ENCODE results near the gene CATSPERZ.

The CATSPERZ gene

GRCh38 chr11:64275031-64275800 lies 24.9 kb upstream of the CATSPERZ start:
- Histone ChIP-seq H3K4ac (ENCODE audit: low read length) (no peak overlapping the region), H3K9me3 (replicated peaks in 1 of 2; ENCODE audit: control insufficient read depth in 2 of 2, insufficient read depth in 1 of 2, low read depth in 1 of 2, low read length in 2 of 2) (no peaks in the 10 kb centered on the region), H3K18ac (ENCODE audit: low read length) (no peak overlapping the region), H2AK5ac (ENCODE audit: low read depth, low read length) (no peak overlapping the region), H3K36me3 (replicated peaks in 1 of 2; ENCODE audit: control insufficient read depth in 2 of 2, insufficient read depth in 2 of 2, low read length in 2 of 2) (peaks cover 5 to 39% of the 10 kb centered on the region in 2 donors), H3K4me2 (ENCODE audit: insufficient read depth, low read length, poor library complexity, severe bottlenecking) (no peak overlapping the region), H4K8ac (ENCODE audit: low read depth, low read length) (no peak overlapping the region), H2BK5ac (ENCODE audit: low read length) (no peak overlapping the region), H4K91ac (ENCODE audit: low read depth, low read length, poor library complexity) (no peak overlapping the region), H3K79me1 (ENCODE audit: low read depth, low read length) (peaks cover 2% of the 10 kb centered on the region), H2BK15ac (ENCODE audit: low read length) (no peak overlapping the region), H3K9ac (ENCODE audit: low read depth, low read length, poor library complexity) (peak overlapping the region; percentile 64), H3K27ac (replicated peaks; ENCODE audit: low read length) (no peak overlapping the region), H3K4me3 (ENCODE audit: low read length in 2 of 2) (no peak overlapping the region), H3K14ac (ENCODE audit: low read length) (no peak overlapping the region), H3K4me1 (ENCODE audit: control insufficient read depth in 2 of 2, insufficient read depth in 1 of 2, low read depth in 1 of 2, low read length in 2 of 2) (peaks cover 4 to 19% of the 10 kb centered on the region in 2 donors), H3K27me3 (ENCODE audit: control insufficient read depth in 3 of 3, insufficient read depth in 3 of 3, low read depth in 1 of 3, low read length in 3 of 3) (no peaks in the 10 kb centered on the region), H2AFZ (ENCODE audit: low read length) (no peak overlapping the region), H2BK12ac (ENCODE audit: low read length) (no peak overlapping the region), H3K23ac (ENCODE audit: low read depth, low read length, poor library complexity) (peak overlapping the region; percentile 34), H2BK120ac (ENCODE audit: low read depth, low read length) (no peak overlapping the region)
- no CpG with 5 or more reads among the region's 15 CpGs for WGBS, 2 donors (ENCODE audit: extremely low coverage in 2 of 2, insufficient read length in 2 of 2, insufficient replicate concordance in 1 of 2)
- no peak for DNase-seq (ENCODE audit: low spot score)

DNA sequence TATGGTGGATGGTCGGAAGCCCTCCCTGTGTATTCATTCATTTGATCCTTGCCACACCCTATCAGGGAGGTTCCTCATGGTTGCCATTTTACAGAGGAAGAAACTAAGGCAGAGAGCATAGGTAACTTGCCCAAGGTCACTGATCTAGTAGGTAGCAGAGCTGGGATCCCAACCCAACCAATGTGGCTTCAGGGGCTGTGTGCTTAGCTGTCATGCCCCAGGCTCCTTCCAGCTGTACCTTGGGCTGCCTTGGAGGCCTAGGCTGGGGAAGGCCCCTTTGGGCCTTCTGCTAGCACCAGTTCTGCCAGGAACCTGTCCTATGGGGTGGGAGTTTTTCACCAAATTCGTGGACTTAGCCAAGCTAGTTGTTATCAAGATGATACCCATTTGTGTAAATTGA lies 24.3 kb upstream of the CATSPERZ start:
- Histone ChIP-seq H4K8ac (ENCODE audit: low read depth, low read length) (no peak overlapping the region), H3K18ac (ENCODE audit: low read length) (no peak overlapping the region), H3K4me2 (ENCODE audit: insufficient read depth, low read length, poor library complexity, severe bottlenecking) (no peak overlapping the region), H3K4ac (ENCODE audit: low read length) (no peak overlapping the region), H2BK15ac (ENCODE audit: low read length) (no peak overlapping the region), H3K23ac (ENCODE audit: low read depth, low read length, poor library complexity) (no peak overlapping the region), H3K36me3 (replicated peaks in 1 of 2; ENCODE audit: control insufficient read depth in 2 of 2, insufficient read depth in 2 of 2, low read length in 2 of 2) (peaks cover 5 to 39% of the 10 kb centered on the region in 2 donors), H3K4me1 (ENCODE audit: control insufficient read depth in 2 of 2, insufficient read depth in 1 of 2, low read depth in 1 of 2, low read length in 2 of 2) (peaks cover 4 to 19% of the 10 kb centered on the region in 2 donors), H4K91ac (ENCODE audit: low read depth, low read length, poor library complexity) (no peak overlapping the region), H2AFZ (ENCODE audit: low read length) (no peak overlapping the region), H2BK5ac (ENCODE audit: low read length) (no peak overlapping the region), H3K9me3 (replicated peaks in 1 of 2; ENCODE audit: control insufficient read depth in 2 of 2, insufficient read depth in 1 of 2, low read depth in 1 of 2, low read length in 2 of 2) (no peaks in the 10 kb centered on the region), H2BK120ac (ENCODE audit: low read depth, low read length) (no peak overlapping the region), H3K14ac (ENCODE audit: low read length) (no peak overlapping the region), H2AK5ac (ENCODE audit: low read depth, low read length) (no peak overlapping the region), H2BK12ac (ENCODE audit: low read length) (no peak overlapping the region), H3K79me1 (ENCODE audit: low read depth, low read length) (peaks cover 2% of the 10 kb centered on the region), H3K27ac (replicated peaks; ENCODE audit: low read length) (no peak overlapping the region), H3K9ac (ENCODE audit: low read depth, low read length, poor library complexity) (peak overlapping the region; percentile 64), H3K4me3 (ENCODE audit: low read length in 2 of 2) (peak overlapping the region in 1 of 2 donors; percentile 60), H3K27me3 (ENCODE audit: control insufficient read depth in 3 of 3, insufficient read depth in 3 of 3, low read depth in 1 of 3, low read length in 3 of 3) (no peaks in the 10 kb centered on the region)
- DNase-seq (ENCODE audit: low spot score) = no peak
- WGBS, 2 donors (ENCODE audit: extremely low coverage in 2 of 2, insufficient read length in 2 of 2, insufficient replicate concordance in 1 of 2) = no CpG with 5 or more reads among the region's 2 CpGs

DNA sequence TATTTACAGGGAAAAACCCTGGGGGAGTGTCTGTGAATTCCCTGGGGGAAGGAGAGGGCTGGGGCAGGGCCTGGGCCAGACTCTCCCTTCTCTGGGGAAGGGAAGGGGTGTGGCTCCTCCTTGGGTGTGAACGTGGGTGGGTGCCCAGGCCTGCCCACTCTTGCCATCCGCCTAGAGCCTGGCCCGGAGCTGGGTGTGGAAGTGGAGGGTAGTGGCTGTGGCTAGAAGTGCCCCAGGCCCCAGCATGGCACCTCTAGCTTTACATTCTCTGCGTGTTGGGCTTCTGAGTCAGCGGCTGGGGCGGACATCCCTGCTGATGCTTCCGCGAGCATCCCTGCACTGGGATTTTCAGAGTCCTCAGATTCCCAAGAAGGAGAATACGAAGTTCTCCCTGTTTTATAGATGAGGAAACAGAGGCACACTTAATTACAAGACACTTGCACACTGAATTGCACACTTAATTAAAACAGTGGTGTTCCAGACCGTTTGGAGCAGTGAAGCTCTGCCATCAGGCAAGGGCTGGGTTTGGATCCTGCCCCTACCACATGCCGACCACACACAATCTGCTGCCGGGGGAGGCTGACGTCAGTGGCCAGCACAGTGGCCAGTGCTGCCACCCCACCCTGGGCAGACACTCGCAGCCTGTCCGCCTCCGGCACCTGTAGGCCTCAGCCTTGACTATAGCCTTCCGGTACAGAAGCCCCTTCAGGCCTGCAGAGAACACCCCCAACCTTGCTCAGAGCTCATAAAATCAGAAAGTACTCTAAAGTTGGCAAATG lies 23.3 kb upstream of the CATSPERZ start:
- H4K91ac ChIP-seq (ENCODE audit: low read depth, low read length, poor library complexity) = no peak overlapping the region
- H2AFZ ChIP-seq (ENCODE audit: low read length) = no peak overlapping the region
- peaks cover 5 to 46% of the 10 kb centered on the region in 2 donors for H3K36me3 ChIP-seq (replicated peaks in 1 of 2; ENCODE audit: control insufficient read depth in 2 of 2, insufficient read depth in 2 of 2, low read length in 2 of 2)
- H3K23ac ChIP-seq (ENCODE audit: low read depth, low read length, poor library complexity) = no peak overlapping the region
- no peak overlapping the region for H2BK12ac ChIP-seq (ENCODE audit: low read length)
- no CpG with 5 or more reads among the region's 17 CpGs for whole genome bisulfite sequencing, 2 donors (ENCODE audit: extremely low coverage in 2 of 2, insufficient read length in 2 of 2, insufficient replicate concordance in 1 of 2)
- no peak overlapping the region for H3K4ac ChIP-seq (ENCODE audit: low read length)
- no peak overlapping the region for H3K14ac ChIP-seq (ENCODE audit: low read length)
- no peaks in the 10 kb centered on the region for H3K27me3 ChIP-seq (ENCODE audit: control insufficient read depth in 3 of 3, insufficient read depth in 3 of 3, low read depth in 1 of 3, low read length in 3 of 3)
- H2BK15ac ChIP-seq (ENCODE audit: low read length) = no peak overlapping the region
- H3K79me1 ChIP-seq (ENCODE audit: low read depth, low read length) = peaks cover 2% of the 10 kb centered on the region
- H3K4me1 ChIP-seq (ENCODE audit: control insufficient read depth in 2 of 2, insufficient read depth in 1 of 2, low read depth in 1 of 2, low read length in 2 of 2) = peaks cover 2 to 15% of the 10 kb centered on the region in 2 donors
- H2BK120ac ChIP-seq (ENCODE audit: low read depth, low read length) = no peak overlapping the region
- H2BK5ac ChIP-seq (ENCODE audit: low read length) = no peak overlapping the region
- peak overlapping the region; percentile 44 for H3K9ac ChIP-seq (ENCODE audit: low read depth, low read length, poor library complexity)
- DNase-seq (ENCODE audit: low spot score) = no peak
- no peak overlapping the region for H4K8ac ChIP-seq (ENCODE audit: low read depth, low read length)
- no peak overlapping the region for H3K18ac ChIP-seq (ENCODE audit: low read length)
- no peak overlapping the region for H2AK5ac ChIP-seq (ENCODE audit: low read depth, low read length)
- H3K4me2 ChIP-seq (ENCODE audit: insufficient read depth, low read length, poor library complexity, severe bottlenecking) = no peak overlapping the region
- no peaks in the 10 kb centered on the region for H3K9me3 ChIP-seq (replicated peaks in 1 of 2; ENCODE audit: control insufficient read depth in 2 of 2, insufficient read depth in 1 of 2, low read depth in 1 of 2, low read length in 2 of 2)
- no peak overlapping the region for H3K4me3 ChIP-seq (ENCODE audit: low read length in 2 of 2)
- H3K27ac ChIP-seq (replicated peaks; ENCODE audit: low read length) = no peak overlapping the region

GRCh38 chr11:64278576-64279190 lies 21.5 kb upstream of the CATSPERZ start:
- Histone ChIP-seq H3K27me3 (ENCODE audit: control insufficient read depth in 3 of 3, insufficient read depth in 3 of 3, low read depth in 1 of 3, low read length in 3 of 3) (no peaks in the 10 kb centered on the region), H2BK12ac (ENCODE audit: low read length) (no peak overlapping the region), H3K36me3 (replicated peaks in 1 of 2; ENCODE audit: control insufficient read depth in 2 of 2, insufficient read depth in 2 of 2, low read length in 2 of 2) (peaks cover 5 to 52% of the 10 kb centered on the region in 2 donors), H2AK5ac (ENCODE audit: low read depth, low read length) (no peak overlapping the region), H3K79me1 (ENCODE audit: low read depth, low read length) (peaks cover 4% of the 10 kb centered on the region), H3K18ac (ENCODE audit: low read length) (no peak overlapping the region), H3K9ac (ENCODE audit: low read depth, low read length, poor library complexity) (peak overlapping the region; percentile 30), H2BK15ac (ENCODE audit: low read length) (no peak overlapping the region), H4K91ac (ENCODE audit: low read depth, low read length, poor library complexity) (no peak overlapping the region), H2BK120ac (ENCODE audit: low read depth, low read length) (no peak overlapping the region), H4K8ac (ENCODE audit: low read depth, low read length) (no peak overlapping the region), H3K4me3 (ENCODE audit: low read length in 2 of 2) (no peak overlapping the region), H3K23ac (ENCODE audit: low read depth, low read length, poor library complexity) (peak overlapping the region; percentile 32), H3K4ac (ENCODE audit: low read length) (no peak overlapping the region), H3K9me3 (replicated peaks in 1 of 2; ENCODE audit: control insufficient read depth in 2 of 2, insufficient read depth in 1 of 2, low read depth in 1 of 2, low read length in 2 of 2) (no peaks in the 10 kb centered on the region), H2BK5ac (ENCODE audit: low read length) (no peak overlapping the region), H3K14ac (ENCODE audit: low read length) (no peak overlapping the region), H3K27ac (replicated peaks; ENCODE audit: low read length) (no peak overlapping the region), H3K4me1 (ENCODE audit: control insufficient read depth in 2 of 2, insufficient read depth in 1 of 2, low read depth in 1 of 2, low read length in 2 of 2) (peaks cover 2 to 7% of the 10 kb centered on the region in 2 donors), H2AFZ (ENCODE audit: low read length) (no peak overlapping the region), H3K4me2 (ENCODE audit: insufficient read depth, low read length, poor library complexity, severe bottlenecking) (no peak overlapping the region)
- WGBS, 2 donors (ENCODE audit: extremely low coverage in 2 of 2, insufficient read length in 2 of 2, insufficient replicate concordance in 1 of 2) = no CpG with 5 or more reads among the region's 8 CpGs
- DNase-seq (ENCODE audit: low spot score) = no peak

All from neuronal stem cell (in vitro differentiated cells).